HepG2 (cell line): Measurements from ENCODE around the gene IER2. TPM values are rescaled to one million over a fixed set of nuclear protein-coding genes. Genes with fewer than 3 reads are reported as not detected.
A peak's percentile ranks its signal among the peaks of the same experiment; 100 is the strongest.

ENCODE experiments used
- ARID2 ChIP-seq: sonication (generic); formaldehyde crosslinking; IDR thresholded peaks from 2 replicates; pipeline ENCODE4 v1.8.1; 2022; ENCODE audit warnings: mild to moderate bottlenecking, missing genetic modification reagents, borderline replicate concordance
- CCDC6 ChIP-seq: sonication (generic); formaldehyde crosslinking; IDR thresholded peaks from 2 replicates; pipeline ENCODE4 v1.8.1; 2022; ENCODE audit warnings: mild to moderate bottlenecking, missing genetic modification reagents, moderate library complexity
- CHCHD3 ChIP-seq: sonication (generic); formaldehyde crosslinking; IDR thresholded peaks from 2 replicates; pipeline ENCODE4 v1.8.0; 2022; ENCODE audit warnings: mild to moderate bottlenecking, missing genetic modification reagents, moderate library complexity
- ETV6 ChIP-seq: sonication (generic); formaldehyde crosslinking; conservative IDR thresholded peaks from 2 replicates; pipeline ENCODE4 v1.4.0; 2020; ENCODE audit warnings: missing genetic modification reagents
- FOXC1 ChIP-seq: sonication (generic); formaldehyde crosslinking; IDR thresholded peaks from 2 replicates; pipeline ENCODE4 v1.8.0; 2022; ENCODE audit warnings: mild to moderate bottlenecking, missing genetic modification reagents, borderline replicate concordance
- HIVEP1 ChIP-seq: sonication (generic); formaldehyde crosslinking; IDR thresholded peaks from 2 replicates; pipeline ENCODE4 v1.4.0; 2020; ENCODE audit warnings: mild to moderate bottlenecking, missing genetic modification reagents
- HOXA9 ChIP-seq: sonication (generic); formaldehyde crosslinking; IDR thresholded peaks from 2 replicates; pipeline ENCODE4 v1.8.1; 2022; ENCODE audit warnings: missing genetic modification reagents, mild to moderate bottlenecking, moderate library complexity, borderline replicate concordance
- JUNB ChIP-seq: sonication (generic); formaldehyde crosslinking; IDR thresholded peaks from 2 replicates; pipeline ENCODE4 v1.8.0; 2022; ENCODE audit warnings: missing genetic modification reagents, mild to moderate bottlenecking, borderline replicate concordance
- KLF6 ChIP-seq: IDR thresholded peaks from 2 replicates; pipeline ENCODE4 v1.8.0; 2016; ENCODE audit warnings: missing biosample characterization, missing genetic modification reagents
- MIER3 ChIP-seq: IDR thresholded peaks from 2 replicates; pipeline ENCODE4 v1.6.1; 2016; ENCODE audit warnings: missing compliant biosample characterization, borderline replicate concordance
- SMARCE1 ChIP-seq: fragments of 450-650 bp; IDR thresholded peaks from 2 replicates; pipeline ENCODE4 v1.6.1; 2017; ENCODE audit warnings: borderline replicate concordance
- SNAPC5 ChIP-seq: sonication (generic); formaldehyde crosslinking; IDR thresholded peaks from 2 replicates; pipeline ENCODE4 v1.8.1; 2023; ENCODE audit warnings: mild to moderate bottlenecking, missing genetic modification reagents, borderline replicate concordance
- SPEN ChIP-seq: sonication (generic); formaldehyde crosslinking; IDR thresholded peaks from 2 replicates; pipeline ENCODE4 v1.5.1; 2020; ENCODE audit warnings: low read depth, mild to moderate bottlenecking, missing genetic modification reagents
- TCF7L2 ChIP-seq: IDR thresholded peaks from 2 replicates; pipeline ENCODE4 v1.6.1; 2011; ENCODE audit warnings: mild to moderate bottlenecking, low read depth, low read length, moderate library complexity
- ZBTB20 ChIP-seq: sonication (generic); formaldehyde crosslinking; IDR thresholded peaks from 2 replicates; pipeline ENCODE4 v1.8.1; 2023; ENCODE audit warnings: missing genetic modification reagents, low read depth, mild to moderate bottlenecking, borderline replicate concordance
- ZNF18 ChIP-seq: sonication (generic); formaldehyde crosslinking; IDR thresholded peaks from 2 replicates; pipeline ENCODE4 v1.8.0; 2022; ENCODE audit warnings: mild to moderate bottlenecking, missing genetic modification reagents; ENCODE audit not compliant: insufficient replicate concordance
- ZNF224 ChIP-seq: sonication (generic); formaldehyde crosslinking; IDR thresholded peaks from 2 replicates; pipeline ENCODE4 v1.5.0; 2020; ENCODE audit warnings: mild to moderate bottlenecking, missing genetic modification reagents
- ZNF256 ChIP-seq: sonication (generic); formaldehyde crosslinking; conservative IDR thresholded peaks from 2 replicates; pipeline ENCODE4 v1.4.0; 2020; ENCODE audit warnings: missing genetic modification reagents
- ZNF354B ChIP-seq: sonication (generic); formaldehyde crosslinking; IDR thresholded peaks from 2 replicates; pipeline ENCODE4 v1.8.0; 2022; ENCODE audit warnings: mild to moderate bottlenecking, missing genetic modification reagents
- ZNF430 ChIP-seq: sonication (generic); formaldehyde crosslinking; IDR thresholded peaks from 2 replicates; pipeline ENCODE4 v1.9.0; 2021; ENCODE audit warnings: mild to moderate bottlenecking, missing genetic modification reagents
- ZNF451 ChIP-seq: sonication (generic); formaldehyde crosslinking; IDR thresholded peaks from 2 replicates; pipeline ENCODE4 v1.5.0; 2020; ENCODE audit warnings: mild to moderate bottlenecking, missing genetic modification reagents
- ZNF543 ChIP-seq: sonication (generic); formaldehyde crosslinking; IDR thresholded peaks from 2 replicates; pipeline ENCODE4 v1.4.0; 2020; ENCODE audit warnings: mild to moderate bottlenecking, missing genetic modification reagents
- ZNF570 ChIP-seq: sonication (generic); formaldehyde crosslinking; IDR thresholded peaks from 2 replicates; pipeline ENCODE4 v1.4.0; 2020; ENCODE audit warnings: mild to moderate bottlenecking, missing genetic modification reagents, borderline replicate concordance
- ZNF614 ChIP-seq: IDR thresholded peaks from 2 replicates; pipeline ENCODE4 v1.6.1; 2018; ENCODE audit warnings: missing biosample characterization, missing genetic modification reagents, inconsistent platforms, borderline replicate concordance
- ZNF674 ChIP-seq: sonication (generic); formaldehyde crosslinking; IDR thresholded peaks from 2 replicates; pipeline ENCODE4 v1.5.0; 2020; ENCODE audit warnings: low read depth, mild to moderate bottlenecking, missing genetic modification reagents
- ZNF773 ChIP-seq: sonication (generic); formaldehyde crosslinking; IDR thresholded peaks from 2 replicates; pipeline ENCODE4 v1.4.0; 2020; ENCODE audit warnings: missing genetic modification reagents, borderline replicate concordance
- ZNF839 ChIP-seq: sonication (generic); formaldehyde crosslinking; IDR thresholded peaks from 2 replicates; pipeline ENCODE4 v1.4.0; 2020; ENCODE audit warnings: missing genetic modification reagents, mild to moderate bottlenecking, borderline replicate concordance
- ZNF841 ChIP-seq: sonication (generic); formaldehyde crosslinking; IDR thresholded peaks from 2 replicates; pipeline ENCODE4 v1.8.1; 2023; ENCODE audit warnings: missing genetic modification reagents, borderline replicate concordance
- polyA plus RNA-seq, 8 experiments: library from polyadenylated mRNA; depleted of rRNA in 3 of 8; stranded (reverse) in 7 of 8; unstranded in 1 of 8; fragments of >200 nt; fragmentation: Illumina TruSeq in 4 of 8; extraction: Trizol in 4 of 8; gene quantifications; 2 replicates each; pipeline versions ENCODE4 v1.2.1 to v1.2.3, GENCODE V29; 2011 to 2016; ENCODE audit warnings: low read depth in 4 of 8, missing spikeins in 1 of 8, mixed read lengths in 1 of 8; ENCODE audit not compliant: insufficient read depth in 1 of 8
- total RNA-seq, 5 experiments: library from RNA; depleted of rRNA; stranded (reverse); fragments of >200 nt; fragmentation: Illumina TruSeq; extraction: Trizol; gene quantifications; 2 replicates each; pipeline ENCODE4 v1.2.3, GENCODE V29; 2016; ENCODE audit warnings: low read depth in 1 of 5
- TF ChIP-seq, protein P1 (sequence below): sonication (generic); formaldehyde crosslinking; IDR thresholded peaks from 2 replicates; pipeline ENCODE4 v1.5.0; 2020; ENCODE audit warnings: mild to moderate bottlenecking, low read depth, missing genetic modification reagents, borderline replicate concordance

The IER2 gene
- total and polyA plus RNA-seq, 2 of the 13 experiments (the other 11 are each of a cell fraction or from before 2014, with no cell fraction given), result 10.1 to 14.3 TPM

GRCh38 chr19:13151605-13152355 lies 1.6 kb downstream of the IER2 start (continued):
- TF ChIP-seq ZNF18 (peak; percentile 78), ARID2 (no peak), HOXA9 (CRISPR knock-in tag) (no peak), CHCHD3 (CRISPR knock-in tag) (no peak), KLF6 (CRISPR knock-in tag) (peak; percentile 43; the same call in 1 of the 2 replicates), ZNF570 (CRISPR knock-in tag) (no peak), ZNF256 (no peak), SPEN (CRISPR knock-in tag) (peak; percentile 82), JUNB (CRISPR knock-in tag) (no peak), ZNF773 (CRISPR knock-in tag) (no peak), SMARCE1 (no peak), SNAPC5 (no peak), ZNF839 (CRISPR knock-in tag) (no peak), CCDC6 (CRISPR knock-in tag) (no peak), ZBTB20 (CRISPR knock-in tag) (no peak), ZNF614 (peak; percentile 47), TCF7L2 (no peak), MIER3 (CRISPR knock-in tag) (no peak; the same call in 1 of the 2 replicates), FOXC1 (CRISPR knock-in tag) (no peak), ZNF451 (CRISPR knock-in tag) (peak; percentile 58; the same call in 1 of the 2 replicates), ETV6 (CRISPR knock-in tag) (peak; percentile 71; the same call in 1 of the 2 replicates), ZNF430 (peak; percentile 43; the same call in 1 of the 2 replicates), ZNF354B (CRISPR knock-in tag) (0 out of 2 replicates have a peak, but pooled peaks have one; percentile 58), ZNF543 (CRISPR knock-in tag) (0 out of 2 replicates have a peak, but pooled peaks have one; percentile 40), ZNF224 (CRISPR knock-in tag) (no peak), ZNF674 (CRISPR knock-in tag) (no peak), HIVEP1 (0 out of 2 replicates have a peak, but pooled peaks have one; percentile 57), ZNF841 (CRISPR knock-in tag) (no peak; the same call in 1 of the 2 replicates)
- TF ChIP-seq, protein P1, sequence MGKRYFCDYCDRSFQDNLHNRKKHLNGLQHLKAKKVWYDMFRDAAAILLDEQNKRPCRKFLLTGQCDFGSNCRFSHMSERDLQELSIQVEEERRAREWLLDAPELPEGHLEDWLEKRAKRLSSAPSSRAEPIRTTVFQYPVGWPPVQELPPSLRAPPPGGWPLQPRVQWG (CRISPR knock-in tag), result no peak
